PFSK-1 (cell line): ENCODE data around the gene COL6A3.

Experiments used
- FOXP2 ChIP-seq: optimal IDR thresholded peaks from 2 replicates; pipeline ENCODE3; 2011; ENCODE audit warnings: borderline replicate concordance, control low read depth, inconsistent platforms; ENCODE audit not compliant: insufficient read depth; ENCODE audit errors: extremely low read length, extremely low read depth
- POLR2AphosphoS5 ChIP-seq: IDR thresholded peaks from 2 replicates; pipeline ENCODE4 v1.6.1; 2012; ENCODE audit warnings: low read depth, mild to moderate bottlenecking, control low read depth, low read length, moderate library complexity
- SIN3A ChIP-seq: IDR thresholded peaks from 2 replicates; pipeline ENCODE4 v1.6.1; 2012; ENCODE audit warnings: mild to moderate bottlenecking, low read length, moderate library complexity, borderline replicate concordance; ENCODE audit not compliant: insufficient read depth
- TAF1 ChIP-seq: IDR thresholded peaks from 2 replicates; pipeline ENCODE4 v1.6.1; 2012; ENCODE audit warnings: low read length, control low read depth, borderline replicate concordance; ENCODE audit not compliant: insufficient read depth
- TF ChIP-seq, protein P1 (sequence below), 2 experiments: IDR thresholded peaks; 2 replicates each; pipeline versions ENCODE4 v1.6.1 to v1.8.0; 2011 to 2012; ENCODE audit warnings: low read depth in 2 of 2, low read length in 2 of 2, control low read depth in 1 of 2, inconsistent platforms in 1 of 2, mild to moderate bottlenecking in 1 of 2, moderate library complexity in 1 of 2; ENCODE audit not compliant: insufficient read depth in 1 of 2

The COL6A3 gene

DNA sequence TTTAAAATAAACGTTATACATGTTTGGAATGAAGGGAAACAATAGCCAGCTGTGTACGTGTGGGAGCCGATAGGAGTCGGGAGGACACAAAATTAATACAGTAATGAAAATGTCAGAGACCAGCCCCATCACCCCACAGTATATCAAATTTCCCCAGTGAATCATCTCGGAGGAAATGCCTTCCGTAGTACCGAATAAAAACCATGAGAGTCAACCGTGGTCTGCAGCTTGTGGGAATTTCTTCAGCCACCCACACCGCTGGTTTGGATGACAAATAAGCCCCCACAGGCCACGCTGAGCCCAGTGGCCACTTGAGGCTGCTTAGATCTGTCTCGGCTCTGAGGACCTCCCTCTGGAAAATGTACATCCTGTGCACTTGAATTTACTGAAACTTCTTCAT, 133.7 kb downstream of the COL6A3 start:
- TF ChIP-seq TAF1: no peak
- no peak for TF ChIP-seq SIN3A
- TF ChIP-seq, protein P1, sequence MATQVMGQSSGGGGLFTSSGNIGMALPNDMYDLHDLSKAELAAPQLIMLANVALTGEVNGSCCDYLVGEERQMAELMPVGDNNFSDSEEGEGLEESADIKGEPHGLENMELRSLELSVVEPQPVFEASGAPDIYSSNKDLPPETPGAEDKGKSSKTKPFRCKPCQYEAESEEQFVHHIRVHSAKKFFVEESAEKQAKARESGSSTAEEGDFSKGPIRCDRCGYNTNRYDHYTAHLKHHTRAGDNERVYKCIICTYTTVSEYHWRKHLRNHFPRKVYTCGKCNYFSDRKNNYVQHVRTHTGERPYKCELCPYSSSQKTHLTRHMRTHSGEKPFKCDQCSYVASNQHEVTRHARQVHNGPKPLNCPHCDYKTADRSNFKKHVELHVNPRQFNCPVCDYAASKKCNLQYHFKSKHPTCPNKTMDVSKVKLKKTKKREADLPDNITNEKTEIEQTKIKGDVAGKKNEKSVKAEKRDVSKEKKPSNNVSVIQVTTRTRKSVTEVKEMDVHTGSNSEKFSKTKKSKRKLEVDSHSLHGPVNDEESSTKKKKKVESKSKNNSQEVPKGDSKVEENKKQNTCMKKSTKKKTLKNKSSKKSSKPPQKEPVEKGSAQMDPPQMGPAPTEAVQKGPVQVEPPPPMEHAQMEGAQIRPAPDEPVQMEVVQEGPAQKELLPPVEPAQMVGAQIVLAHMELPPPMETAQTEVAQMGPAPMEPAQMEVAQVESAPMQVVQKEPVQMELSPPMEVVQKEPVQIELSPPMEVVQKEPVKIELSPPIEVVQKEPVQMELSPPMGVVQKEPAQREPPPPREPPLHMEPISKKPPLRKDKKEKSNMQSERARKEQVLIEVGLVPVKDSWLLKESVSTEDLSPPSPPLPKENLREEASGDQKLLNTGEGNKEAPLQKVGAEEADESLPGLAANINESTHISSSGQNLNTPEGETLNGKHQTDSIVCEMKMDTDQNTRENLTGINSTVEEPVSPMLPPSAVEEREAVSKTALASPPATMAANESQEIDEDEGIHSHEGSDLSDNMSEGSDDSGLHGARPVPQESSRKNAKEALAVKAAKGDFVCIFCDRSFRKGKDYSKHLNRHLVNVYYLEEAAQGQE (IDR thresholded peaks at IDR 0.05; ENCODE audit: insufficient read depth in 1 of 2, low read depth in 2 of 2, low read length in 2 of 2): no peak
- TF ChIP-seq POLR2AphosphoS5: no peak
- no peak for TF ChIP-seq FOXP2

DNA sequence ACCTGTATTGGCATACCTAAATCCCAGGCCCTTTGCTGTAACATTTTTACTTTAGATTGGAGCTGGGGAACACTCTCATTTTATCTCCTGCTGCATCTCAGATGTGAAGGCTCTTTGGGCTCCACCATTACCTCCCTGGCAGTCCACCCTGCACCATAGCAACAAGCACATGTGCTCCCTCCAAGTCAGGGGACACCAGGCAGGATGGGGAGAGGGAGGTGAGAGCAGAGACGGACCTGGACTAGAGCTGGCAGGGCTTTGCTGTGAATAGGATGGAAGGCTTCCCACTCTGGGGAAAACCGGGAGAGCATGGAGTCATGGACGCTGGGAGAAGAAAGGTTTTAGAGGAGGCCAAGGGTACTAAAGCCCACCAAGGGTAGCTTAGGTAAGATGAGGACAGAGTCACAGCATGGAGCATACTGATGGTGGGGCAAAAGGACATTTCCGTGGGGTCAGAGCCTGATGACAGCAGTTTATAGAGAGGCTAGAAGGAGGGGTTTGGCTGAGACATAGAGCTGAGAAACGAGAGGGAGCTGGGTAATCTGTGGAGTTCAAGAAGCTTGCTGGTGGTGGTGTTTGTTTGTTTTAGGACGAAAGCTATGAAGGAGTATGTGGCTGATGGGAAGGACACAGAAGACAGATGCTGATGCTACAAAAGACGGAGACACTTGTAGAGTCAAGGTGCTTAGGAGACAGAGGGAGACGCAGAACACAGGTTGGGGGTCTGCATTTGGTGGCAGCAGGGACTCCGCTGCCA, 134.8 kb downstream of the COL6A3 start:
- TF ChIP-seq SIN3A (no peak), POLR2AphosphoS5 (no peak), FOXP2 (no peak), TAF1 (no peak)
- TF ChIP-seq, protein P1 (IDR thresholded peaks at IDR 0.05; ENCODE audit: insufficient read depth in 1 of 2, low read depth in 2 of 2, low read length in 2 of 2): no peak

DNA sequence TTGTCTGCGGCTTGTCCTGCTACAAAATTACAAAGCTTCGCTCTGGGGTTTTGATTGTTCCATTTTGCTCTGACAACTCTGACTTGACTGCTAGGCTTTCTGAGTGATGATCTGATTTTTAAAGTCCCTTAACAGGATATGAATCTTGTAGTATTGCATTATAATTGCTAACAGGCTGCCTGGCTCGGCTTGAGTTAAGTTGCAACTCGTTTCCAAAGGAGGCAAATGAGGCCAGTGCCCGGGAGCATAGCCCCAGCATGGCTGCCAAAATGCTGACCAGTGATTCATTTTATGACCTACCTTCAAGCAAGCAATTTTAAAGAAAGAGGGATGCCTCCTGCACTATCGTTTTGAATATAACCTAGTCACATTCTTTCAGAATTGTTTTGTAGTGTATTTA, 135.4 kb downstream of the COL6A3 start:
- TF ChIP-seq FOXP2 (no peak), SIN3A (no peak), POLR2AphosphoS5 (no peak), TAF1 (no peak)
- TF ChIP-seq, protein P1 (IDR thresholded peaks at IDR 0.05; ENCODE audit: insufficient read depth in 1 of 2, low read depth in 2 of 2, low read length in 2 of 2): no peak

DNA sequence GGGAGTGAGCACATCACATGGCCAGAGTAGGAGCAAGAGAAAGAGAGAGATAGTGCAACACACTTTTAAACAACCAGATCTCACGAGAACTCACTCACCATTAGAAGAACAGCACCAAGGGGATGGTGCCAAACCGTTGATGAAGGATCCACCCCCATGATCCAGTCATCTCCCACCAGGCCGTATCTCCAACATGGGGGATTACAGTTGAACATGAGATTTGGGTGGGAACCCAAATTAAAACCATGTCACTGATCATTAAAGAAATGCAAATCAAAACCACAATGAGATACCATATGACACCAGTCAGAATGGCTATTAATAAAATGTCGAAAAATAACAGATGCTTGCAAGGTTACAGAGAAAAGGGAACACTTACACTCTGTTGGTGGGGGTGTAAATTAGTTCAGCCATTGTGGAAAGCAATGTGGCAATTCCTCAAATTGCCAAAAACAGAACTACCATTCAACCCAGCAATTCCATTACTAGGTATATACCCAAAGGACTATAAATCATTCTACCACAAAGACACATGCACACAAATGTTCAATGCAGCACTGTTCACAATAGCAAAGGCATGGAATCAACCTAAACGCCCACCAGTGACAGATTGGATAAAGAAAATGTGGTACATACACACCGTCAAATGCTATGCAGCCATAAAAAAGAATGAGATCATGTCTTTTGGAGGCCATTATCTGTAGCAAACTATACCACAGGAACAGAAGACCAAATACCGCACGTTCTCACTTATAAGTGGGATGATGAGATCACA, 137.1 kb downstream of the COL6A3 start:
- TF ChIP-seq, protein P1 (IDR thresholded peaks at IDR 0.05; ENCODE audit: insufficient read depth in 1 of 2, low read depth in 2 of 2, low read length in 2 of 2): no peak
- TF ChIP-seq POLR2AphosphoS5: no peak
- TF ChIP-seq FOXP2: no peak
- no peak for TF ChIP-seq TAF1
- TF ChIP-seq SIN3A: no peak
